PC-9 (cell line): Measurements from ENCODE around the gene CASP8. TPM values are rescaled to one million over a fixed set of nuclear protein-coding genes. Genes with fewer than 3 reads are reported as not detected.

Experiments used
- BruUV-seq: library from RNA; stranded (reverse); fragments of 400-500 nt; replicated peaks from 2 replicates; lab custom pipeline; 2021; lab: Mats Ljungman, UMichigan
- CTCF ChIA-PET: fragments of 300-600 bp; sonication (Branson Sonifier 250); formaldehyde crosslinking; loops from one replicate; lab custom pipeline; 2022; ENCODE audit warnings: antibody characterized with exemption; lab: Charles Lee
- POLR2A ChIA-PET: fragments of 300-600 bp; sonication (Branson Sonifier 250); formaldehyde crosslinking; loops from one replicate; lab custom pipeline; 2022; ENCODE audit warnings: antibody characterized with exemption; ENCODE audit not compliant: unreplicated experiment; lab: Charles Lee
- DNase-seq, 2 experiments: peaks; one replicate each; pipeline versions ENCODE4 v3.0.0 to v3.0.0-alpha.2; 2015 to 2022; ENCODE audit warnings: mixed read lengths in 1 of 2
- H2AFZ ChIP-seq: fragments of 200-600 bp; sonication (generic); 2 replicates; pipeline ENCODE4 v1.8.1; 2017; ENCODE audit warnings: antibody characterized with exemption
- H3F3A ChIP-seq: fragments of 200-600 bp; sonication (generic); 2 replicates; pipeline ENCODE4 v1.8.1; 2017; ENCODE audit warnings: antibody characterized with exemption, mild to moderate bottlenecking, low read depth; ENCODE audit not compliant: insufficient read depth
- H3K27ac ChIP-seq: fragments of 200-600 bp; sonication (generic); 2 replicates; pipeline ENCODE4 v1.6.1; 2016; ENCODE audit warnings: mixed run types
- H3K27me3 ChIP-seq: fragments of 200-600 bp; sonication (generic); 2 replicates; pipeline ENCODE4 v1.6.1; 2016; ENCODE audit warnings: low read depth, mixed run types; ENCODE audit not compliant: insufficient read depth
- H3K36me3 ChIP-seq: fragments of 200-600 bp; sonication (generic); 2 replicates; pipeline ENCODE4 v1.6.1; 2016; ENCODE audit warnings: low read depth, mixed run types
- H3K4me1 ChIP-seq: fragments of 200-600 bp; sonication (generic); replicated peaks from 2 replicates; pipeline ENCODE4 v1.6.1; 2016; ENCODE audit warnings: mixed run types; ENCODE audit not compliant: insufficient read depth
- H3K4me2 ChIP-seq: fragments of 200-600 bp; sonication (generic); 2 replicates; pipeline ENCODE4 v1.6.1; 2017; ENCODE audit warnings: mixed run types
- H3K4me3 ChIP-seq: fragments of 200-600 bp; sonication (generic); 2 replicates; pipeline ENCODE4 v1.6.1; 2016; ENCODE audit warnings: mixed run types
- H3K79me2 ChIP-seq: fragments of 200-600 bp; sonication (generic); 2 replicates; pipeline ENCODE4 v1.6.1; 2017; ENCODE audit warnings: low read depth, mixed run types
- H3K9me2 ChIP-seq: fragments of 200-600 bp; sonication (generic); 2 replicates; pipeline ENCODE4 v1.8.1; 2017; ENCODE audit warnings: mild to moderate bottlenecking; ENCODE audit not compliant: insufficient read depth
- H3K9me3 ChIP-seq: fragments of 200-600 bp; sonication (generic); 2 replicates; pipeline ENCODE4 v1.8.1; 2016; ENCODE audit warnings: low read depth; ENCODE audit not compliant: insufficient read depth
- H4K20me1 ChIP-seq: fragments of 200-600 bp; sonication (generic); 2 replicates; pipeline ENCODE4 v1.8.1; 2017; ENCODE audit not compliant: insufficient read depth
- CTCF ChIP-seq: fragments of 200-600 bp; sonication (generic); conservative IDR thresholded peaks from 2 replicates; pipeline ENCODE4 v1.6.1; 2017; ENCODE audit warnings: mixed run types, antibody characterized with exemption, mild to moderate bottlenecking, moderate library complexity
- EZH2 ChIP-seq: fragments of 200-600 bp; sonication (generic); IDR thresholded peaks from 2 replicates; pipeline ENCODE4 v1.8.0; 2017; ENCODE audit warnings: antibody characterized with exemption, low read depth
- intact Hi-C: fragments of 100-400 bp; cut with micrococcal nuclease; formaldehyde crosslinking; loops from one replicate; pipeline ENCODE4 v1.10.0; 2022; ENCODE audit not compliant: unreplicated experiment
- total RNA-seq: library from RNA; stranded (reverse); gene quantifications from 2 replicates; pipeline ENCODE4 v1.2.3, GENCODE V29; 2021

The CASP8 gene
- total RNA-seq, 1 experiment from 2014 or later, result 48.2 TPM

- Histone ChIP-seq H3K9me3 (no peaks in the 10 kb centered on the region; the same call in 1 of the 2 replicates), H3K4me1 (peaks cover 54% of the 10 kb centered on the region), H3K27ac (peak overlapping the region; percentile 38), H3K36me3 (no peaks in the 10 kb centered on the region), H3K27me3 (no peaks in the 10 kb centered on the region), H3K79me2 (peaks cover 29% of the 10 kb centered on the region), H3K9me2 (no peaks in the 10 kb centered on the region), H4K20me1 (no peaks in the 10 kb centered on the region), H3K4me3 (peak overlapping the region; percentile 23; the same call in 1 of the 2 replicates), H3F3A (peaks cover 5% of the 10 kb centered on the region), H3K4me2 (peak overlapping the region; percentile 93), H2AFZ (peak overlapping the region; percentile 74)
- intact Hi-C loops, result loop anchor here (1.0 to 10.0 kb wide), 10 partner anchors 12 to 623 kb away; partner anchors contain the start of genes ALS2, CASP10, HYCC2 and NDUFB3
- POLR2A ChIA-PET, result interaction anchor here (0.6 to 1.0 kb wide), 3 partner anchors 27 to 115 kb away, joined by 3 to 24 read pairs (median 4); partner anchors contain the start of gene CASP10
- DNase-seq, result peak; percentile 92
- CTCF ChIA-PET, result interaction anchor here (0.7 to 2.9 kb wide), 14 partner anchors 11 to 419 kb away, joined by 3 to 59 read pairs (median 4); partner anchors contain the start of genes CASP10 and CFLAR
- TF ChIP-seq EZH2 (no peak), CTCF (peak; percentile 93)
- BruUV-seq, result no TSS peak
Observed at GRCh38 chr2:201231781-201232466, 28.4 kb upstream of the CASP8 start.

- 0 out of 2 replicates have a peak, but pooled peaks cover under 1% of the 10 kb centered on the region for H3K36me3 ChIP-seq
- no peak overlapping the region for H3K27ac ChIP-seq
- no peaks in the 10 kb centered on the region; the same call in 1 of the 2 replicates for H3K9me3 ChIP-seq
- BruUV-seq, result no TSS peak
- no peaks in the 10 kb centered on the region for H3K27me3 ChIP-seq
- ChIA-PET CTCF (interaction anchor here (0.7 to 2.9 kb wide), 14 partner anchors 12 to 419 kb away, joined by 3 to 59 read pairs (median 4); partner anchors contain the start of genes CASP10, CFLAR, NIF3L1 and PPIL3), POLR2A (interaction anchor here (0.5 to 1.4 kb wide), 5 partner anchors 27 to 548 kb away, joined by 3 to 24 read pairs (median 4); partner anchors contain the start of genes ALS2 and CASP10)
- H3K9me2 ChIP-seq, result no peaks in the 10 kb centered on the region
- H3K4me3 ChIP-seq, result no peak overlapping the region; the same call in 1 of the 2 replicates
- TF ChIP-seq CTCF (no peak), EZH2 (no peak)
- peaks cover 29% of the 10 kb centered on the region for H3K79me2 ChIP-seq
- peaks cover 49% of the 10 kb centered on the region for H3K4me1 ChIP-seq
- H4K20me1 ChIP-seq, result no peaks in the 10 kb centered on the region
- 0 out of 2 replicates have a peak overlapping the region, but pooled peaks have one; percentile 74 for H2AFZ ChIP-seq
- peak overlapping the region; percentile 93 for H3K4me2 ChIP-seq
- H3F3A ChIP-seq, result peaks cover under 1% of the 10 kb centered on the region
- DNase-seq, result no peak
- intact Hi-C loops, result loop anchor here (1.0 to 10.0 kb wide), 10 partner anchors 12 to 622 kb away; partner anchors contain the start of genes ALS2, CASP10, HYCC2 and NDUFB3
Observed at GRCh38 chr2:201232467-201232815, 27.9 kb upstream of the CASP8 start.

GRCh38 chr2:201233192-201233811 is 27.0 kb upstream of the CASP8 start:
- Histone ChIP-seq H3F3A (no peaks in the 10 kb centered on the region; the same call in none of the 2 replicates), H3K9me2 (no peaks in the 10 kb centered on the region), H3K4me2 (peak overlapping the region; percentile 93), H3K4me1 (peaks cover 41% of the 10 kb centered on the region), H3K9me3 (no peaks in the 10 kb centered on the region; the same call in 1 of the 2 replicates), H2AFZ (peak overlapping the region; percentile 86), H3K36me3 (peaks cover 7% of the 10 kb centered on the region; the same call in 1 of the 2 replicates), H3K27me3 (no peaks in the 10 kb centered on the region), H3K4me3 (peak overlapping the region; percentile 88), H3K79me2 (peaks cover 29% of the 10 kb centered on the region), H4K20me1 (no peaks in the 10 kb centered on the region), H3K27ac (peak overlapping the region; percentile 62)
- ChIA-PET POLR2A (interaction anchor here (0.5 to 1.4 kb wide), 8 partner anchors 14 to 777 kb away, joined by 3 to 12 read pairs (median 4); partner anchors contain the start of genes ALS2, CASP10 and NDUFB3), CTCF (interaction anchor here (1.0 to 2.9 kb wide), 2 partner anchors 51 to 344 kb away, joined by 3 to 59 read pairs; partner anchors contain the start of genes CASP10, NIF3L1 and PPIL3)
- BruUV-seq, result no TSS peak
- peak; percentile 83 to 87 for DNase-seq
- intact Hi-C loops, result loop anchor here (1.0 to 10.0 kb wide), 7 partner anchors 115 to 621 kb away; partner anchors contain the start of genes ALS2, HYCC2, NDUFB3 and TMEM237
- no peak for TF ChIP-seq CTCF
- TF ChIP-seq EZH2, result no peak
